ENCODE measurements around the gene ZNF331. TPM values are rescaled to one million over a fixed set of nuclear protein-coding genes. Genes with fewer than 3 reads are reported as not detected.
"Not testable (repeated sequence)": the region's sequence is repeated elsewhere in the genome, so short reads cannot be mapped to it uniquely, and the experiment has no call there.

ZNF331 gene
- total and polyA plus RNA-seq, 2 of the 8 experiments (the other 6 are each of a cell fraction or from before 2014, with no cell fraction given), result 30.0 to 44.1 TPM

GRCh38 chr19:53503671-53504364, 34.1 kb upstream of the ZNF331 start:
- DNase-seq (ENCODE audit: low read depth in 1 of 2, low spot score in 2 of 2); H4K20me1 ChIP-seq (replicated peaks in 1 of 2; ENCODE audit: control insufficient read depth in 1 of 2, insufficient read depth in 2 of 2, low read length in 2 of 2); H3K18ac ChIP-seq (ENCODE audit: extremely low read depth, low read length); H2AFZ ChIP-seq (ENCODE audit: low read length); H3K9me3 ChIP-seq (ENCODE audit: insufficient read depth in 2 of 2, low read depth in 1 of 2, low read length in 1 of 2); H3K4me1 ChIP-seq (replicated peaks in 1 of 4; ENCODE audit: control insufficient read depth in 3 of 4, insufficient read depth in 4 of 4, low read length in 3 of 4); H3K27me3 ChIP-seq (replicated peaks in 1 of 4; ENCODE audit: control insufficient read depth in 3 of 4, extremely low read depth in 1 of 4, insufficient read depth in 3 of 4, low read length in 3 of 4); H2BK12ac ChIP-seq (ENCODE audit: low read depth, low read length); H2BK5ac ChIP-seq (ENCODE audit: low read depth, low read length); H3K23me2 ChIP-seq (ENCODE audit: low read depth, low read length); H4K91ac ChIP-seq (replicated peaks; ENCODE audit: insufficient read length, low read length); H4K5ac ChIP-seq (ENCODE audit: insufficient read length, low read depth, low read length); POLR2A ChIA-PET (ENCODE audit: partially characterized antibody); H2AK5ac ChIP-seq (ENCODE audit: low read depth, low read length); H2BK120ac ChIP-seq (replicated peaks; ENCODE audit: low read depth, low read length); H3K14ac ChIP-seq (ENCODE audit: insufficient read length); H3K23ac ChIP-seq (ENCODE audit: insufficient read length); H3K9ac ChIP-seq (replicated peaks in 1 of 4; ENCODE audit: extremely low read depth in 1 of 4, low read depth in 3 of 4, low read length in 3 of 4); H3K4ac ChIP-seq (replicated peaks; ENCODE audit: insufficient read length, low read depth, low read length); H3K79me2 ChIP-seq (ENCODE audit: control insufficient read depth in 1 of 2, insufficient read depth in 2 of 2, low read length in 2 of 2); H2BK20ac ChIP-seq (ENCODE audit: low read length); H3K27ac ChIP-seq (ENCODE audit: low read depth, low read length); H4K8ac ChIP-seq (ENCODE audit: extremely low read depth, insufficient read depth, low read length); H3K79me1 ChIP-seq (ENCODE audit: low read depth, low read length); H3K36me3 ChIP-seq (ENCODE audit: control insufficient read depth in 2 of 4, insufficient read depth in 4 of 4, low read length in 3 of 4); H3K56ac ChIP-seq (replicated peaks; ENCODE audit: insufficient read length, low read depth, low read length); H2BK15ac ChIP-seq (ENCODE audit: low read length): not testable (repeated sequence)
- H3K4me3 ChIP-seq (ENCODE audit: extremely low read depth in 1 of 4, insufficient read depth in 2 of 4, low read depth in 3 of 4, low read length in 4 of 4), result peak overlapping the region in 1 of 4 experiments; percentile 25; a peak in 1 of 8 replicates
- CTCF ChIA-PET (ENCODE audit: partially characterized antibody), result interaction anchor here (0.6 to 1.5 kb wide), 4 partner anchors 16 to 79 kb away, joined by 3 to 4 read pairs (median 3); no protein-coding TSS in a partner anchor
- 65% methylated on average over 7 of the region's 14 CpGs; no CpG with 5 or more reads in 1 of the 2 experiments for WGBS, 2 experiments (ENCODE audit: extremely low coverage in 1 of 2, insufficient coverage in 1 of 2, insufficient read length in 1 of 2, insufficient replicate concordance in 2 of 2, low coverage in 1 of 2, low lambda C conversion rate in 2 of 2, missing lambda C conversion rate in 1 of 2)
- peak overlapping the region; percentile 38 to 78; a peak in 3 of 4 replicates for H3K4me2 ChIP-seq (ENCODE audit: insufficient read depth in 1 of 2, low read depth in 2 of 2, low read length in 2 of 2)
- FAIRE-seq, result peak; percentile 93

- DNase-seq (ENCODE audit: low read depth in 1 of 2, low spot score in 2 of 2); H3K14ac ChIP-seq (ENCODE audit: insufficient read length): not testable (repeated sequence)
- CTCF ChIA-PET (ENCODE audit: partially characterized antibody), result interaction anchor here (0.6 to 1.5 kb wide), 4 partner anchors 15 to 79 kb away, joined by 3 to 4 read pairs (median 3); no protein-coding TSS in a partner anchor
Measured at GRCh38 chr19:53504365-53504703, 33.6 kb upstream of the ZNF331 start.

More at GRCh38 chr19:53504365-53504703, 33.6 kb upstream of the ZNF331 start:
- H4K20me1 ChIP-seq (replicated peaks in 1 of 2; ENCODE audit: control insufficient read depth in 1 of 2, insufficient read depth in 2 of 2, low read length in 2 of 2); H2AFZ ChIP-seq (ENCODE audit: low read length); H4K91ac ChIP-seq (replicated peaks; ENCODE audit: insufficient read length, low read length); H2BK20ac ChIP-seq (ENCODE audit: low read length); H3K36me3 ChIP-seq (ENCODE audit: control insufficient read depth in 2 of 4, insufficient read depth in 4 of 4, low read length in 3 of 4); H3K27ac ChIP-seq (ENCODE audit: low read depth, low read length); H2BK15ac ChIP-seq (ENCODE audit: low read length); H3K23ac ChIP-seq (ENCODE audit: insufficient read length); H2BK12ac ChIP-seq (ENCODE audit: low read depth, low read length); POLR2A ChIA-PET (ENCODE audit: partially characterized antibody); H4K5ac ChIP-seq (ENCODE audit: insufficient read length, low read depth, low read length); H3K18ac ChIP-seq (ENCODE audit: extremely low read depth, low read length); H2BK5ac ChIP-seq (ENCODE audit: low read depth, low read length); H3K4ac ChIP-seq (replicated peaks; ENCODE audit: insufficient read length, low read depth, low read length); H3K27me3 ChIP-seq (replicated peaks in 1 of 4; ENCODE audit: control insufficient read depth in 3 of 4, extremely low read depth in 1 of 4, insufficient read depth in 3 of 4, low read length in 3 of 4); H2BK120ac ChIP-seq (replicated peaks; ENCODE audit: low read depth, low read length); H3K79me2 ChIP-seq (ENCODE audit: control insufficient read depth in 1 of 2, insufficient read depth in 2 of 2, low read length in 2 of 2); H4K8ac ChIP-seq (ENCODE audit: extremely low read depth, insufficient read depth, low read length); H3K79me1 ChIP-seq (ENCODE audit: low read depth, low read length); H3K56ac ChIP-seq (replicated peaks; ENCODE audit: insufficient read length, low read depth, low read length); H3K23me2 ChIP-seq (ENCODE audit: low read depth, low read length); H2AK5ac ChIP-seq (ENCODE audit: low read depth, low read length); H3K9me3 ChIP-seq (ENCODE audit: insufficient read depth in 2 of 2, low read depth in 1 of 2, low read length in 1 of 2); H3K4me1 ChIP-seq (replicated peaks in 1 of 4; ENCODE audit: control insufficient read depth in 3 of 4, insufficient read depth in 4 of 4, low read length in 3 of 4): not testable (repeated sequence)
- H3K4me3 ChIP-seq (ENCODE audit: extremely low read depth in 1 of 4, insufficient read depth in 2 of 4, low read depth in 3 of 4, low read length in 4 of 4), result peak overlapping the region in 2 of 4 experiments; percentile 16 to 25; a peak in 2 of 8 replicates
- FAIRE-seq, result peak; percentile 97
- WGBS, 2 experiments (ENCODE audit: extremely low coverage in 1 of 2, insufficient coverage in 1 of 2, insufficient read length in 1 of 2, insufficient replicate concordance in 2 of 2, low coverage in 1 of 2, low lambda C conversion rate in 2 of 2, missing lambda C conversion rate in 1 of 2), result 47% methylated on average over 13 of the region's 13 CpGs; no CpG with 5 or more reads in 1 of the 2 experiments
- peak overlapping the region in 1 of 2 experiments; percentile 78; a peak in 2 of 4 replicates for H3K4me2 ChIP-seq (ENCODE audit: insufficient read depth in 1 of 2, low read depth in 2 of 2, low read length in 2 of 2)
- H3K9ac ChIP-seq (replicated peaks in 1 of 4; ENCODE audit: extremely low read depth in 1 of 4, low read depth in 3 of 4, low read length in 3 of 4), result 0 out of 7 replicates have a peak overlapping the region, but pooled peaks of 1 of the 4 experiments have one; percentile 16

All from H1 (cell line).